ENCODE measurements around the gene IFITM10. TPM values are rescaled to one million over a fixed set of nuclear protein-coding genes. Genes with fewer than 3 reads are reported as not detected.

IFITM10 gene
- total RNA-seq (2022; extraction: Qiagen RNA extraction; ENCODE audit: low read depth) = 0.89 to 1.3 TPM (median 0.94 TPM) in 5 replicates

GRCh38 chr11:1750481-1750839 lies at the start of gene IFITM10:
Gene IFITM10 (minus strand): TSS chr11:1750595. CDS start chr11:1750442, 153 bp downstream.

DNA sequence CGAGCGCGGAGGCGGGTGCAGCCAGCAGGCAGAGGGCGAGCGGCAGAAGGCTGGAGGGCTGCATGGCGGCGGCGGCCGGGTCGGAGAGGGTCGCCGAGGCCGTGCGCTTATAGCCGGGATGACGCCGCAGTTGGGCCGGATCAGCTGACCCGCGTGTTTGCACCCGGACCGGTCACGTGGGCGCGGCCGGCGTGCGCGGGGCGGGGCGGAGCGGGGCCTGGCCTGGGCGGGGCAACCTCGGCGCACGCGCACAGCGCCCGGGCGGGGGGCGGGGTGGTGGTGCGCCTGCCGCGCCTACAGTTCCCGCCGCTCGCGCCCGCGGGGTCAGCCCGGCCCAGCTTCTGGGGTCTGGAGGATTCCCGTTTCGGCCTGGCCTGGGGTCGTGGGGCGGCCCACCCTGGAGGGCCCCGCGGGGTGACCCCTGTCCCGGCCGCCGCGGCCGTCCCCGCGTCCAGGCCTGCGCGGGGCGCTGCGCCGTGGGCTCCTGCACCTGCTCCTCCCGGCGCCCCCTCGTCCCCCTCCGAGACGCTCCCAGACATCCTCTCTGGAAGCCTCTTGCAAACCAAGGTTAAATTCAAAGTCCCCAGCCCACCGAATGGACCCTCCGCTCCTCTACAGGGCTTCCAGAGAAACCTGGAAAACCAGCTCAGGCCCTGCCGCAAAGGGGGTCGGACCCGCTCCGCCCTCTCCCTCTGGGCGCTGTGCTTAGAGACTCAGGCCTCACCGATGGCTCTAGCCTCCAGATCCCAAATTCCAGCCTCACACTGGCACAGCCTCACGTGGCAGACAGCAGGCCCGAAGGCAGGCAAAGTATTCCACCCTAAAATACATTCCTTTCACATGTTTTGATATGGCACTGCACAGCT lies 13.6 kb upstream of the IFITM10 start, which contains the start of gene CTSD:
Gene CTSD, minus strand, starts transcription at position 132 of the 866 bp plus-strand sequence. Its CDS starts 68 bp downstream, at position 64.

DNA sequence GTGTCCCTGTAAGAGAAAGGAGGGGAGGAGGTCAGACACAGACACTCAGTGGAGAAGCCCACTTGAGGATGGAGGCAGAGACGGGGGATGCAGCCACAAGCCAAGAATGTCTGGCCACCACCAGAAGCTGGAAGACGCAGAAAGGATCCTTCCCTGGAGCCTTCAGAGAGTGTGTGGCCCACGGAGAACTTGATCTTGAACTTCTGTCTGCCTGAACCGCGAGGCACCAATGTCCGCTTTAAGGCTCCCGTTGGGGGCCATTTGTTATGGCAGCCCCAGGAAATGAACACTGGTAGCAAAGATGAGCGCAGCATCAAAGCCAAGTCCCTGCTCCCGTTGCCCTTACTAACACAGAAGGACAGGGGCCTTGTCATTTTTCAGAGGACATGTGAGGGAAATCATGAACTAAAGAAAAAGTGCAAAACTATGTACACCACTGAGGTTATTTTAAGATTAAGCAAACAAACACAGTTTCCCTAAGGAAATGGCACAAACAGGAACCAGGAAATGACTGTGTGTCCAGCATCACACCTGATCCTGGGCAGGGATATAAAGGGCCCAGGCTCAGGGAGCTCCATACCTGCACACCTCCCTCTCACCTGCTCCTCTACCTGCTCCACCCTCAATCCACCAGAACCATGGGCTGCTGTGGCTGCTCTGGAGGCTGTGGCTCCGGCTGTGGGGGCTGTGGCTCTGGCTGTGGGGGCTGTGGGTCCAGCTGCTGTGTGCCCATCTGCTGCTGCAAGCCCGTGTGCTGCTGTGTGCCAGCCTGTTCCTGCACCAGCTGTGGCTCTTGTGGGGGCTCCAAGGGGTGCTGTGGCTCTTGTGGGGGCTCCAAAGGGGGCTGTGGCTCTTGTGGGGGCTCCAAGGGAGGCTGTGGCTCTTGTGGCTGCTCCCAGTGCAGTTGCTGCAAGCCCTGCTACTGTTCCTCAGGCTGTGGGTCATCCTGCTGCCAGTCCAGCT lies 53.5 kb downstream of the IFITM10 start, which contains the start of gene KRTAP5-6:
Gene KRTAP5-6, plus strand, starts transcription at position 588 of the 963 bp plus-strand sequence. Its CDS starts 51 bp downstream, at position 639.

Other genes with a start within 250 kb of the IFITM10 start
- gene DUSP8, start 178.3 kb downstream of the IFITM10 start, total RNA-seq (2022; extraction: Qiagen RNA extraction; ENCODE audit: low read depth) = 0.96 to 1.9 TPM (median 1.6 TPM) in 5 replicates
- gene KRTAP5-1, start 165.3 kb downstream of the IFITM10 start, total RNA-seq (2022; extraction: Qiagen RNA extraction; ENCODE audit: low read depth) = not detected in 5 replicates
- gene KRTAP5-2, start 152.3 kb downstream of the IFITM10 start, total RNA-seq (2022; extraction: Qiagen RNA extraction; ENCODE audit: low read depth) = not detected in 5 replicates
- gene KRTAP5-3, start 142.1 kb downstream of the IFITM10 start, total RNA-seq (2022; extraction: Qiagen RNA extraction; ENCODE audit: low read depth) = not detected in 5 replicates
- gene KRTAP5-4, start 128.5 kb downstream of the IFITM10 start, total RNA-seq (2022; extraction: Qiagen RNA extraction; ENCODE audit: low read depth) = not detected in 5 replicates
- gene KRTAP5-5, start 120.8 kb downstream of the IFITM10 start, total RNA-seq (2022; extraction: Qiagen RNA extraction; ENCODE audit: low read depth) = not detected in 5 replicates
- gene KRTAP5-6, start 53.4 kb downstream of the IFITM10 start, total RNA-seq (2022; extraction: Qiagen RNA extraction; ENCODE audit: low read depth) = not detected in 5 replicates
- gene CTSD, start 13.3 kb upstream of the IFITM10 start, total RNA-seq (2022; extraction: Qiagen RNA extraction; ENCODE audit: low read depth) = 379 to 541 TPM (median 436 TPM) in 5 replicates
- 0.06 to 0.22 TPM in 2 of 5 replicates, not detected in the others for gene SYT8, start 84.4 kb upstream of the IFITM10 start, total RNA-seq (2022; extraction: Qiagen RNA extraction; ENCODE audit: low read depth)
- gene TNNI2, start 88.4 kb upstream of the IFITM10 start, total RNA-seq (2022; extraction: Qiagen RNA extraction; ENCODE audit: low read depth) = not detected in 5 replicates
- 0.73 to 3.1 TPM (median 1.8 TPM) in 5 replicates for gene LSP1, start 102.5 kb upstream of the IFITM10 start, total RNA-seq (2022; extraction: Qiagen RNA extraction; ENCODE audit: low read depth)
- not detected in 5 replicates for gene PRR33, start 141.3 kb upstream of the IFITM10 start, total RNA-seq (2022; extraction: Qiagen RNA extraction; ENCODE audit: low read depth)
- gene TNNT3, start 169.1 kb upstream of the IFITM10 start, total RNA-seq (2022; extraction: Qiagen RNA extraction; ENCODE audit: low read depth) = 0.11 to 0.17 TPM in 2 of 5 replicates, not detected in the others
- gene MRPL23, start 196.7 kb upstream of the IFITM10 start, total RNA-seq (2022; extraction: Qiagen RNA extraction; ENCODE audit: low read depth) = 132 to 156 TPM (median 149 TPM) in 5 replicates
- 8.8 to 13.0 TPM (median 10.6 TPM) in 5 replicates for gene H19, start 247.2 kb upstream of the IFITM10 start, total RNA-seq (2022; extraction: Qiagen RNA extraction; ENCODE audit: low read depth)